SU-DHL-6 (cell line): Measurements from ENCODE around the gene SCN9A.

ENCODE experiments used
- H2AFZ ChIP-seq: fragments of 200-600 bp; sonication (generic); 2 replicates; pipeline ENCODE4 v1.6.1; 2014; ENCODE audit warnings: low read depth, mild to moderate bottlenecking, moderate library complexity, mixed read lengths, antibody characterized with exemption, low read length; ENCODE audit not compliant: severe bottlenecking
- H3F3A ChIP-seq: fragments of 200-600 bp; shearing (Covaris generic); 2 replicates; pipeline ENCODE4 v1.6.0; 2016; ENCODE audit warnings: antibody characterized with exemption, mild to moderate bottlenecking; ENCODE audit not compliant: insufficient read depth
- H3K27ac ChIP-seq: fragments of 200-600 bp; sonication (generic); 2 replicates; pipeline ENCODE4 v1.5.1; 2016; ENCODE audit warnings: low read depth, mild to moderate bottlenecking, low read length, moderate library complexity, mixed read lengths
- H3K27me3 ChIP-seq: fragments of 200-600 bp; sonication (generic), shearing (Covaris generic); 2 replicates; pipeline ENCODE4 v1.6.0; 2014; ENCODE audit warnings: mild to moderate bottlenecking, low read length
- H3K36me3 ChIP-seq: fragments of 200-600 bp; sonication (generic); 2 replicates; pipeline ENCODE4 v1.6.1; 2014; ENCODE audit warnings: mild to moderate bottlenecking, low read length, mixed read lengths
- H3K4me2 ChIP-seq: fragments of 300-600, 200-600 bp; shearing (Covaris generic), sonication (generic); 2 replicates; pipeline ENCODE4 v1.6.0; 2014; ENCODE audit warnings: low read length, low read depth, mild to moderate bottlenecking; ENCODE audit not compliant: poor library complexity, severe bottlenecking
- H3K4me3 ChIP-seq: fragments of 200-600 bp; sonication (generic); 2 replicates; pipeline ENCODE4 v1.5.1; 2014; ENCODE audit warnings: antibody characterized with exemption, low read length, mild to moderate bottlenecking, mixed read lengths; ENCODE audit not compliant: insufficient read depth, poor library complexity, severe bottlenecking
- H3K79me2 ChIP-seq: fragments of 200-600 bp; sonication (generic); 2 replicates; pipeline ENCODE4 v1.6.1; 2014; ENCODE audit warnings: mild to moderate bottlenecking, low read length, moderate library complexity; ENCODE audit not compliant: insufficient read depth
- H3K9ac ChIP-seq: fragments of 200-600 bp; sonication (generic); 2 replicates; pipeline ENCODE4 v1.7.0; 2014; ENCODE audit warnings: mild to moderate bottlenecking, low read length
- H3K9me2 ChIP-seq: fragments of 200-600 bp; sonication (generic); replicated peaks from 2 replicates; pipeline ENCODE4 v1.6.1; 2014; ENCODE audit warnings: low read length; ENCODE audit not compliant: insufficient read depth
- H3K9me3 ChIP-seq: fragments of 200-600 bp; sonication (generic); 2 replicates; pipeline ENCODE4 v1.6.1; 2014; ENCODE audit warnings: low read length, mixed read lengths; ENCODE audit not compliant: insufficient read depth
- H4K20me1 ChIP-seq: fragments of 200-600 bp; sonication (generic); 2 replicates; pipeline ENCODE4 v1.6.1; 2014; ENCODE audit warnings: low read depth, mild to moderate bottlenecking, antibody characterized with exemption, low read length, moderate library complexity, mixed read lengths
- EZH2phosphoT487 ChIP-seq: fragments of 200-600 bp; sonication (generic), shearing (Covaris generic); conservative IDR thresholded peaks from 2 replicates; pipeline ENCODE4 v1.6.1; 2018; ENCODE audit warnings: mild to moderate bottlenecking, antibody characterized with exemption, low read length, moderate library complexity, mixed read lengths
- TF ChIP-seq, protein P1 (sequence below): fragments of 200-600 bp; sonication (generic); IDR thresholded peaks from one replicate; pipeline ENCODE4 v1.5.1; 2017; ENCODE audit warnings: antibody characterized with exemption, mild to moderate bottlenecking, low read length, moderate library complexity; ENCODE audit not compliant: insufficient read depth, poor library complexity, severe bottlenecking

The SCN9A gene

DNA sequence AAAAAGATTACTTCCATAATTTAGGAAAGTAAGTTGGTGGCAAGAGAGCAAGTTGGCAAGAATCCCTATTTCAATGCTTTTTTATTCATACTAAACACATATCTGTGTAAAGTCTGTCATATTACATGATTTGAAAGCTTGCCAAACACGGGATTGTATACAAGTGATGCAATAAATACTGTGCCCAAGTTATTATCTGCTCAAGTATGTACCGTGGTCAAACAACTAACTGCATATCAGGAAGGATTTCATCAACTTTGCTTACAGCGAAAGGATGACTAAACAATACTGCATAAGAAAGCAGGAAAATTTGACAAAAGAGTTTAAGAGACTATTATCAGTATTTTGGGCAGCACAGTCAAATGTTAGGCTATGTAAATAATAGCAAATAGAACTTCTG is 178.3 kb downstream of the SCN9A start:
- H3K9ac ChIP-seq: no peak overlapping the region
- H3K4me2 ChIP-seq: no peak overlapping the region
- no peak overlapping the region for H3K27ac ChIP-seq
- no peaks in the 10 kb centered on the region; the same call in 1 of the 2 replicates for H4K20me1 ChIP-seq
- H3K4me3 ChIP-seq: no peak overlapping the region
- H3K27me3 ChIP-seq: no peaks in the 10 kb centered on the region
- no peaks in the 10 kb centered on the region for H3K9me2 ChIP-seq
- no peak overlapping the region for H2AFZ ChIP-seq
- TF ChIP-seq, protein P1, sequence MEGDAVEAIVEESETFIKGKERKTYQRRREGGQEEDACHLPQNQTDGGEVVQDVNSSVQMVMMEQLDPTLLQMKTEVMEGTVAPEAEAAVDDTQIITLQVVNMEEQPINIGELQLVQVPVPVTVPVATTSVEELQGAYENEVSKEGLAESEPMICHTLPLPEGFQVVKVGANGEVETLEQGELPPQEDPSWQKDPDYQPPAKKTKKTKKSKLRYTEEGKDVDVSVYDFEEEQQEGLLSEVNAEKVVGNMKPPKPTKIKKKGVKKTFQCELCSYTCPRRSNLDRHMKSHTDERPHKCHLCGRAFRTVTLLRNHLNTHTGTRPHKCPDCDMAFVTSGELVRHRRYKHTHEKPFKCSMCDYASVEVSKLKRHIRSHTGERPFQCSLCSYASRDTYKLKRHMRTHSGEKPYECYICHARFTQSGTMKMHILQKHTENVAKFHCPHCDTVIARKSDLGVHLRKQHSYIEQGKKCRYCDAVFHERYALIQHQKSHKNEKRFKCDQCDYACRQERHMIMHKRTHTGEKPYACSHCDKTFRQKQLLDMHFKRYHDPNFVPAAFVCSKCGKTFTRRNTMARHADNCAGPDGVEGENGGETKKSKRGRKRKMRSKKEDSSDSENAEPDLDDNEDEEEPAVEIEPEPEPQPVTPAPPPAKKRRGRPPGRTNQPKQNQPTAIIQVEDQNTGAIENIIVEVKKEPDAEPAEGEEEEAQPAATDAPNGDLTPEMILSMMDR: no peak
- no peak for TF ChIP-seq EZH2phosphoT487
- H3F3A ChIP-seq: no peaks in the 10 kb centered on the region
- H3K79me2 ChIP-seq: no peaks in the 10 kb centered on the region
- H3K36me3 ChIP-seq: no peaks in the 10 kb centered on the region
- no peaks in the 10 kb centered on the region for H3K9me3 ChIP-seq

DNA sequence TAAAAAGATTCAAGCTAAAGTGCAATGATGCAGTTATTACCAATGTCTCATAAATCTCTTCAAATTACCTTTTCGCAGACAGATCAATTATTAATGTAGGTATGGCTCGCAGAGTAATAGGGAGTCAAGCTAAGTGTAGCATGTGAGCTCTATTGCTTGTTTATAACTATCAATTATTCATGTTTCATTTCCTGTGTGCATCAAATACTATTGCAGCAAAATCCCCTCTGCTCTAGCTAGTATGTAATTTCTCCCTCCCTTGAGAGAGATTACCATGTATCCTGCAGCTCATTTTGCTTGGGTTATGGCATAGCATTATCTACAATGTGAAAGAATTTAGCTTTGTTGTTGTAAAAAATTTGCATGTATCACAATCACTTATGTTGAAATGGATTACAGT is 182.3 kb downstream of the SCN9A start:
- no peak overlapping the region for H3K4me2 ChIP-seq
- no peaks in the 10 kb centered on the region for H3K79me2 ChIP-seq
- no peak overlapping the region for H3K9ac ChIP-seq
- no peaks in the 10 kb centered on the region for H3K36me3 ChIP-seq
- no peak overlapping the region for H3K4me3 ChIP-seq
- no peaks in the 10 kb centered on the region for H3K27me3 ChIP-seq
- no peaks in the 10 kb centered on the region for H3K9me2 ChIP-seq
- no peaks in the 10 kb centered on the region; the same call in 1 of the 2 replicates for H4K20me1 ChIP-seq
- H2AFZ ChIP-seq: no peak overlapping the region
- no peaks in the 10 kb centered on the region for H3F3A ChIP-seq
- TF ChIP-seq, protein P1: no peak
- TF ChIP-seq EZH2phosphoT487: no peak
- no peak overlapping the region for H3K27ac ChIP-seq
- no peaks in the 10 kb centered on the region for H3K9me3 ChIP-seq

DNA sequence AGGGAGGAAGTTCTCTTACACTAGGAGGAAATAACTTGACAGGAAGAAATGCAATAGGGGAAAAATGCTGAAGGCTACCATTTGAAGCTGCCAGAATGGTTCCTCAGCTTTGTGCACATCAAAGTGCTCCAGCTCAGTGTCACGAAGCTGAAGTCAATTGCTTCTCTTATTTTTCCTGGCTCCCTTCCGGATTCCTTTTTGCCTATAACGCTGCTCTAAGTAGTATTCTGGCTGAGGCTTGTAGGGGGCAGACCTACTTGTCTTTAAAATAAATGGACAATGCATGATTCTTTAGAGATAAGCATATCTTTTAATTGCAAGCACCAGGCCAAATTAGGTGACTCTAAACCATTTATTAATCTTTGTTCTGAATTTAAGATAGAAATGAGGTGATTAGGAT is 187.7 kb downstream of the SCN9A start:
- Histone ChIP-seq H3K9me3 (no peaks in the 10 kb centered on the region), H3K9me2 (no peaks in the 10 kb centered on the region), H3K4me2 (no peak overlapping the region), H2AFZ (no peak overlapping the region), H3K27me3 (no peaks in the 10 kb centered on the region), H3K79me2 (no peaks in the 10 kb centered on the region), H4K20me1 (no peaks in the 10 kb centered on the region), H3K36me3 (no peaks in the 10 kb centered on the region), H3K27ac (no peak overlapping the region), H3K9ac (no peak overlapping the region), H3F3A (no peaks in the 10 kb centered on the region), H3K4me3 (no peak overlapping the region)
- TF ChIP-seq, protein P1: no peak
- no peak for TF ChIP-seq EZH2phosphoT487
